Activated B cell treated with CpG ODN at 0.5 μM for 24 hours (primary cell): ENCODE results near the gene GIGYF2. TPM values are rescaled to one million over a fixed set of nuclear protein-coding genes. Genes with fewer than 3 reads are reported as not detected.

ENCODE experiments used
- ATAC-seq: fragments of 200-7000 bp; cut with Tn5 transposase; one replicate; pipeline ENCODE4 v1.10.0; 2021; ENCODE audit warnings: low read depth, mild to moderate bottlenecking, moderate library complexity
- CTCF ChIA-PET: fragments of 350-600 bp; sonication (Branson Sonifier 250); formaldehyde crosslinking; loops from one replicate; lab custom pipeline; 2021; ENCODE audit warnings: antibody characterized with exemption; lab: Charles Lee
- POLR2A ChIA-PET: fragments of 350-600 bp; sonication (Branson Sonifier 250); formaldehyde crosslinking; loops from one replicate; lab custom pipeline; 2021; ENCODE audit warnings: antibody characterized with exemption; lab: Charles Lee
- DNase-seq: peaks from one replicate; pipeline ENCODE4 v3.0.0; 2022
- H3K27ac Mint-ChIP-seq: one replicate; pipeline ENCODE4 v1.8.0; 2020; ENCODE audit warnings: mixed read lengths
- H3K27me3 Mint-ChIP-seq: one replicate; pipeline ENCODE4 v1.8.0; 2021; ENCODE audit warnings: mixed read lengths
- H3K36me3 Mint-ChIP-seq: one replicate; pipeline ENCODE4 v1.8.0; 2021; ENCODE audit warnings: low read depth, mixed read lengths
- H3K4me1 Mint-ChIP-seq: one replicate; pipeline ENCODE4 v1.8.0; 2021; ENCODE audit warnings: mixed read lengths
- H3K4me3 Mint-ChIP-seq: one replicate; pipeline ENCODE4 v1.8.0; 2020; ENCODE audit warnings: mild to moderate bottlenecking, mixed read lengths
- H3K9me3 Mint-ChIP-seq: one replicate; pipeline ENCODE4 v1.8.0; 2020; ENCODE audit warnings: mixed read lengths
- CTCF ChIP-seq: fragments of 200-600 bp; IDR thresholded peaks from one replicate; pipeline ENCODE4 v1.8.0; 2022; ENCODE audit warnings: antibody characterized with exemption, mild to moderate bottlenecking
- intact Hi-C: fragments of 100-400 bp; cut with micrococcal nuclease; formaldehyde crosslinking; loops from one replicate; pipeline ENCODE4 v1.15.1; 2024
- total RNA-seq: library from RNA; stranded (reverse); gene quantifications from 2 replicates; pipeline ENCODE4 v1.2.3, GENCODE V29; 2022

Gene GIGYF2
- total RNA-seq, 1 donor from 2014 or later, result 77.9 TPM

- DNase-seq, result no peak
Measured at GRCh38 chr2:232886176-232886575, 189.0 kb downstream of the GIGYF2 start.

DNA sequence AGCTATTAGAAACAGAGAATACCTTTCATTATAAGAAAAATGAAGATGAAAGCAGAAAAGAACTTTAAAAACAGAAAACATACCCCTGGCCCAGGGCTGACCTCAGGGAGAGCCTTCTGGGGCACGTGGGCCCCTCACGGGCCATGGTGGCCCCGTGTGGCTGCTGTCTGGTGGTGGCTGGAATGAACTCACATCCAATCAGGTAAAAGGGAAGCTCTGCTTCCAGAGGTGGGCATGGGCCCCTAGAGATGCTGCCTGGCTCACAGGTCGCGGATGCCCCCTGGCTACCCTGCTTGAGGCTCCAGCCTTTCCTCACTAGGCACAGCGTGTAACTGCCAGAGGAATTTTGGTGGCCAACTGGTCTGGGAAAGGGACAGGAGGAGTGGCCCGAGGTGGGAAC is 189.5 kb downstream of the GIGYF2 start:
- H3K36me3 Mint-ChIP-seq, result no peaks in the 10 kb centered on the region
- intact Hi-C loops, result no loop called here
- no peak for ATAC-seq
- DNase-seq, result peak; percentile 7
- ChIA-PET CTCF (no interaction called here), POLR2A (no interaction called here)
- peaks cover 10% of the 10 kb centered on the region for H3K27me3 Mint-ChIP-seq
- TF ChIP-seq CTCF, result no peak
- H3K4me3 Mint-ChIP-seq, result no peak overlapping the region
- no peak overlapping the region for H3K27ac Mint-ChIP-seq
- no peaks in the 10 kb centered on the region for H3K9me3 Mint-ChIP-seq
- H3K4me1 Mint-ChIP-seq, result peaks cover 2% of the 10 kb centered on the region

More at GRCh38 chr2:232886176-232886575, 189.0 kb downstream of the GIGYF2 start:
- H3K9me3 Mint-ChIP-seq, result no peaks in the 10 kb centered on the region
- POLR2A ChIA-PET, result no interaction called here
- TF ChIP-seq CTCF, result no peak
- H3K36me3 Mint-ChIP-seq, result no peaks in the 10 kb centered on the region
- no peak overlapping the region for H3K4me3 Mint-ChIP-seq
- no peak for ATAC-seq
- CTCF ChIA-PET, result no interaction called here
- no peak overlapping the region for H3K27ac Mint-ChIP-seq
- intact Hi-C loops, result no loop called here
- H3K27me3 Mint-ChIP-seq, result peaks cover 10% of the 10 kb centered on the region
- H3K4me1 Mint-ChIP-seq, result peaks cover 2% of the 10 kb centered on the region

- Mint-ChIP-seq H3K9me3 (no peaks in the 10 kb centered on the region), H3K36me3 (no peaks in the 10 kb centered on the region), H3K4me1 (peaks cover 2% of the 10 kb centered on the region), H3K27me3 (peaks cover 15% of the 10 kb centered on the region), H3K27ac (no peak overlapping the region), H3K4me3 (no peak overlapping the region)
- intact Hi-C loops, result no loop called here
- POLR2A ChIA-PET, result no interaction called here
- DNase-seq, result peak; percentile 7
- no peak for TF ChIP-seq CTCF
- ATAC-seq, result no peak
- CTCF ChIA-PET, result no interaction called here
Measured at GRCh38 chr2:232887171-232887850, 190.2 kb downstream of the GIGYF2 start.

GRCh38 chr2:232888099-232888836 is 191.1 kb downstream of the GIGYF2 start:
- DNase-seq (peak; percentile 5), ATAC-seq (no peak)
- ChIA-PET POLR2A (no interaction called here), CTCF (no interaction called here)
- peaks cover 2% of the 10 kb centered on the region for H3K4me1 Mint-ChIP-seq
- intact Hi-C loops, result no loop called here
- H3K27me3 Mint-ChIP-seq, result peaks cover 20% of the 10 kb centered on the region
- no peaks in the 10 kb centered on the region for H3K9me3 Mint-ChIP-seq
- H3K36me3 Mint-ChIP-seq, result no peaks in the 10 kb centered on the region
- H3K27ac Mint-ChIP-seq, result no peak overlapping the region
- H3K4me3 Mint-ChIP-seq, result no peak overlapping the region
- no peak for TF ChIP-seq CTCF

- H3K4me1 Mint-ChIP-seq, result peaks cover 2% of the 10 kb centered on the region
- intact Hi-C loops, result no loop called here
- no peak overlapping the region for H3K27ac Mint-ChIP-seq
- ChIA-PET CTCF (no interaction called here), POLR2A (no interaction called here)
- DNase-seq (peak; percentile 9), ATAC-seq (no peak)
- no peaks in the 10 kb centered on the region for H3K9me3 Mint-ChIP-seq
- peaks cover 20% of the 10 kb centered on the region for H3K27me3 Mint-ChIP-seq
- no peak for TF ChIP-seq CTCF
- no peak overlapping the region for H3K4me3 Mint-ChIP-seq
- no peaks in the 10 kb centered on the region for H3K36me3 Mint-ChIP-seq
Measured at GRCh38 chr2:232888839-232889529, 191.9 kb downstream of the GIGYF2 start.
